ENCODE results near the gene CLCN3. TPM values are rescaled to one million over a fixed set of nuclear protein-coding genes. Genes with fewer than 3 reads are reported as not detected.

The CLCN3 gene
- total and polyA plus RNA-seq, 9 of the 15 experiments (the other 6 are each of a cell fraction or from before 2014, with no cell fraction given), result 12.7 to 60.6 (median 38.5) TPM

GRCh38 chr4:169619958-169620879 is at the start of gene CLCN3 (continued):
- TF ChIP-seq ATF3 (IDR thresholded peaks at IDR 0.05), result peak; percentile 98
- TF ChIP-seq ATF3 (CRISPR knock-in tag; conservative IDR thresholded peaks at IDR 0.05), result no peak; the same call in 1 of the 2 replicates
- peak; percentile 71; the same call in 1 of the 2 replicates for TF ChIP-seq HINFP (tag; conservative IDR thresholded peaks at IDR 0.05; ENCODE audit: low read depth)
- peak; percentile 84; the same call in 1 of the 2 replicates for TF ChIP-seq GTF2E2 (tag; IDR thresholded peaks at IDR 0.05)
- peak; percentile 42 for TF ChIP-seq HDAC3 (IDR thresholded peaks at IDR 0.05; ENCODE audit: borderline replicate concordance, partially characterized antibody)
- TF ChIP-seq CSDE1 (IDR thresholded peaks at IDR 0.05), result peak in 1 of 2 experiments; percentile 64; a peak in 2 of 4 replicates
- TF ChIP-seq KLF16 (IDR thresholded peaks at IDR 0.05), result peak; percentile 90
- TF ChIP-seq CTCFL (IDR thresholded peaks at IDR 0.05; ENCODE audit: borderline replicate concordance, insufficient read depth, low read depth, low read length, poor library complexity, severe bottlenecking), result peak; percentile 65
- TF ChIP-seq ZNF830 (CRISPR knock-in tag; IDR thresholded peaks at IDR 0.05), result no peak
- TF ChIP-seq NR2C1 (IDR thresholded peaks at IDR 0.05), result peak; percentile 62
- TF ChIP-seq NR2C1 (tag; IDR thresholded peaks at IDR 0.05), result peak; percentile 72; the same call in 1 of the 2 replicates
- peak; percentile 35 for TF ChIP-seq EP300 (IDR thresholded peaks at IDR 0.05; ENCODE audit: low read length)
- TF ChIP-seq HIVEP1 (CRISPR knock-in tag; IDR thresholded peaks at IDR 0.05), result no peak
- TF ChIP-seq SP1 (CRISPR knock-in tag; IDR thresholded peaks at IDR 0.05), result peak; percentile 96
- peak; percentile 63; the same call in 1 of the 2 replicates for TF ChIP-seq ZNF609 (CRISPR knock-in tag; IDR thresholded peaks at IDR 0.05; ENCODE audit: borderline replicate concordance)

All from K562 (cell line).